Measurements from ENCODE around the gene SORCS3.

- no peak for TF ChIP-seq CTCF (IDR thresholded peaks at IDR 0.05; ENCODE audit: insufficient read depth, low read length)
- no peak for TF ChIP-seq POLR2AphosphoS5 (IDR thresholded peaks at IDR 0.05; ENCODE audit: low read depth)
Observed at GRCh38 chr10:104774234-104774633, 133.1 kb downstream of the SORCS3 start.

Data from HL-60 (cell line).